Hepatocyte (in vitro differentiated cells): ENCODE measurements around the gene DNAJA4. TPM values are rescaled to one million over a fixed set of nuclear protein-coding genes. Genes with fewer than 3 reads are reported as not detected.
A peak's percentile ranks its signal among the peaks of the same experiment; 100 is the strongest.

ENCODE experiments used
- DNase-seq: peaks from one replicate; pipeline ENCODE4 v3.0.0-alpha.2; 2016; ENCODE audit warnings: low spot score
- H2AFZ ChIP-seq: fragments of 200-600 bp; sonication (generic); 2 replicates; pipeline ENCODE4 v1.6.0; 2016; ENCODE audit warnings: antibody characterized with exemption, mild to moderate bottlenecking
- H3K27ac ChIP-seq: fragments of 200-600 bp; sonication (generic); 2 replicates; pipeline ENCODE4 v1.5.1; 2016; ENCODE audit warnings: mild to moderate bottlenecking
- H3K27me3 ChIP-seq: fragments of 200-600 bp; sonication (generic); 2 replicates; pipeline ENCODE4 v1.6.1; 2016
- H3K36me3 ChIP-seq: fragments of 200-600 bp; sonication (generic); replicated peaks from 2 replicates; pipeline ENCODE4 v1.5.1; 2016; ENCODE audit warnings: low read depth; ENCODE audit not compliant: insufficient read depth
- H3K4me1 ChIP-seq: fragments of 200-600 bp; sonication (generic); 2 replicates; pipeline ENCODE4 v1.5.1; 2016; ENCODE audit warnings: mild to moderate bottlenecking, moderate library complexity; ENCODE audit not compliant: insufficient read depth
- H3K4me2 ChIP-seq: fragments of 200-600 bp; sonication (generic); 2 replicates; pipeline ENCODE4 v1.6.0; 2016
- H3K4me3 ChIP-seq: fragments of 200-600 bp; sonication (generic); 2 replicates; pipeline ENCODE4 v1.5.1; 2016; ENCODE audit warnings: mild to moderate bottlenecking
- H3K79me2 ChIP-seq: fragments of 200-600 bp; sonication (generic); 2 replicates; pipeline ENCODE4 v1.6.0; 2017; ENCODE audit warnings: mild to moderate bottlenecking
- H3K9me2 ChIP-seq: fragments of 200-600 bp; sonication (generic); replicated peaks from 2 replicates; pipeline ENCODE4 v1.6.0; 2017; ENCODE audit warnings: mild to moderate bottlenecking; ENCODE audit not compliant: insufficient read depth
- H3K9me3 ChIP-seq: fragments of 200-600 bp; sonication (generic); 2 replicates; pipeline ENCODE4 v1.5.1; 2016; ENCODE audit warnings: low read depth, mild to moderate bottlenecking
- H4K20me1 ChIP-seq: fragments of 200-600 bp; sonication (generic); 2 replicates; pipeline ENCODE4 v1.6.0; 2016; ENCODE audit warnings: mild to moderate bottlenecking; ENCODE audit not compliant: insufficient read depth, poor library complexity, severe bottlenecking
- EZH2 ChIP-seq: fragments of 200-600 bp; sonication (generic); IDR thresholded peaks from 2 replicates; pipeline ENCODE4 v1.6.1; 2016; ENCODE audit warnings: antibody characterized with exemption, mild to moderate bottlenecking, borderline replicate concordance
- EZH2phosphoT487 ChIP-seq: fragments of 200-600 bp; sonication (generic); IDR thresholded peaks from one replicate; pipeline ENCODE4 v1.6.1; 2018; ENCODE audit warnings: antibody characterized with exemption, mild to moderate bottlenecking, low read depth, moderate library complexity; ENCODE audit not compliant: unreplicated experiment, severe bottlenecking
- WGBS: methylation state at CpG from one replicate; pipeline ENCODE4 v1.1.6; 2016; ENCODE audit warnings: low lambda C conversion rate; ENCODE audit errors: missing lambda C conversion rate; 5-methylcytosine and 5-hydroxymethylcytosine counted together
- polyA plus RNA-seq: library from polyadenylated mRNA; unstranded; fragments of >200 nt; fragmentation: Nextera tagmentation; extraction: Ambion mirVana; gene quantifications from 2 replicates; pipeline ENCODE4 v1.2.1, GENCODE V29; 2016
- total RNA-seq: library from RNA; depleted of rRNA; stranded (reverse); fragments of >200 nt; gene quantifications from 2 replicates; pipeline ENCODE4 v1.2.3, GENCODE V29; 2014
- TF ChIP-seq, protein P1 (sequence below): fragments of 200-600 bp; sonication (generic); IDR thresholded peaks from 2 replicates; pipeline ENCODE4 v1.5.1; 2016; ENCODE audit warnings: antibody characterized with exemption, mild to moderate bottlenecking; ENCODE audit not compliant: poor library complexity

The DNAJA4 gene
- total and polyA plus RNA-seq, 2 experiments from 2014 or later = 2.8 to 3.6 TPM

DNA sequence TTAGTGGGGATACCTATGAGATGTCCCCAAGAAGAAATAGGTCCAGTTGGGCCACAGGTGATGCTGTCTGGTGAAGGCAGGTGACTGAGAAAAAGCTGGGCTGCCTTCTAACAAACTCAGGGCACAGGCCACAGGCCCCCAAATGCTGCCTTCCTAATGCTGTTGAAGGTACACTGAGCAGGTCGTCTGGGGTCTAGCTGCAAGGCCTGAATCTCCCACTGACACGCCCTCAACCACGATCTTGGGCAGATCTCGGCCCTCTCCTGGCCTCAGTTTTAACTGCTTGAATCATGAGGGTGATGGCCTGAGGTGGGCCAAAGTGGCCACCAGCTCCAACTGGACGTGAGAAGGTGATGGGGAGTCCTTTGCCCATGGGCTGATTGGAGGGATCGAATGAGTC is 27.9 kb upstream of the DNAJA4 start:
- Histone ChIP-seq H3K27me3 (no peaks in the 10 kb centered on the region), H3K79me2 (no peaks in the 10 kb centered on the region), H3K9me2 (no peaks in the 10 kb centered on the region), H3K27ac (no peak overlapping the region), H3K9me3 (no peaks in the 10 kb centered on the region), H3K4me1 (no peaks in the 10 kb centered on the region), H2AFZ (no peak overlapping the region), H4K20me1 (no peaks in the 10 kb centered on the region), H3K36me3 (no peaks in the 10 kb centered on the region), H3K4me2 (no peak overlapping the region), H3K4me3 (no peak overlapping the region)
- no peak for DNase-seq
- TF ChIP-seq EZH2 (no peak), EZH2phosphoT487 (no peak)
- TF ChIP-seq, protein P1, sequence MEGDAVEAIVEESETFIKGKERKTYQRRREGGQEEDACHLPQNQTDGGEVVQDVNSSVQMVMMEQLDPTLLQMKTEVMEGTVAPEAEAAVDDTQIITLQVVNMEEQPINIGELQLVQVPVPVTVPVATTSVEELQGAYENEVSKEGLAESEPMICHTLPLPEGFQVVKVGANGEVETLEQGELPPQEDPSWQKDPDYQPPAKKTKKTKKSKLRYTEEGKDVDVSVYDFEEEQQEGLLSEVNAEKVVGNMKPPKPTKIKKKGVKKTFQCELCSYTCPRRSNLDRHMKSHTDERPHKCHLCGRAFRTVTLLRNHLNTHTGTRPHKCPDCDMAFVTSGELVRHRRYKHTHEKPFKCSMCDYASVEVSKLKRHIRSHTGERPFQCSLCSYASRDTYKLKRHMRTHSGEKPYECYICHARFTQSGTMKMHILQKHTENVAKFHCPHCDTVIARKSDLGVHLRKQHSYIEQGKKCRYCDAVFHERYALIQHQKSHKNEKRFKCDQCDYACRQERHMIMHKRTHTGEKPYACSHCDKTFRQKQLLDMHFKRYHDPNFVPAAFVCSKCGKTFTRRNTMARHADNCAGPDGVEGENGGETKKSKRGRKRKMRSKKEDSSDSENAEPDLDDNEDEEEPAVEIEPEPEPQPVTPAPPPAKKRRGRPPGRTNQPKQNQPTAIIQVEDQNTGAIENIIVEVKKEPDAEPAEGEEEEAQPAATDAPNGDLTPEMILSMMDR = no peak
- WGBS = 86% methylated on average over 6 of the region's 6 CpGs

DNA sequence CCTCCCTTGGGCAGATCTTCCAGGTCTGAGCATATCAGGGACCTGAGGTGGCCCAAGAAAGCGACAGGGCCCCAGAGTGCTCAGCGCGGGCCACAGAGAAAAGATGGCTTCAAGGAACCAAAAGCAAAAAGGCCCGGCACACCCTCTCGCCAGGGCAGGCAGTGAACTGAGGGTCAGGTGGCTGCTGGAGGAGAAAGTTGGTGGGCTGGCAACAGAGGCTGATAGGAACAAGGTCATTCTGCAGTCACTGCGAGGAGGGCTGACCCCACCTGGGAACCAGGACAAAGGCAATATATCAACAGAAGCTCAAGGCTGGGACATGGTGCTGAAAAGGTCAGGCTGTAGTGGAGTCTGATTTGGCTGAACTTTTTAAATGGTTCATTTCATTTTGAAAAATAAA is 27.2 kb upstream of the DNAJA4 start:
- Histone ChIP-seq H3K9me2 (no peaks in the 10 kb centered on the region), H3K4me2 (no peak overlapping the region), H3K36me3 (no peaks in the 10 kb centered on the region), H3K27me3 (no peaks in the 10 kb centered on the region), H3K4me1 (no peaks in the 10 kb centered on the region), H3K79me2 (no peaks in the 10 kb centered on the region), H4K20me1 (no peaks in the 10 kb centered on the region), H3K9me3 (no peaks in the 10 kb centered on the region), H2AFZ (no peak overlapping the region), H3K4me3 (no peak overlapping the region), H3K27ac (no peak overlapping the region)
- TF ChIP-seq, protein P1 = no peak
- TF ChIP-seq EZH2 (no peak), EZH2phosphoT487 (no peak)
- DNase-seq = no peak
- 85% methylated on average over 6 of the region's 6 CpGs for WGBS

DNA sequence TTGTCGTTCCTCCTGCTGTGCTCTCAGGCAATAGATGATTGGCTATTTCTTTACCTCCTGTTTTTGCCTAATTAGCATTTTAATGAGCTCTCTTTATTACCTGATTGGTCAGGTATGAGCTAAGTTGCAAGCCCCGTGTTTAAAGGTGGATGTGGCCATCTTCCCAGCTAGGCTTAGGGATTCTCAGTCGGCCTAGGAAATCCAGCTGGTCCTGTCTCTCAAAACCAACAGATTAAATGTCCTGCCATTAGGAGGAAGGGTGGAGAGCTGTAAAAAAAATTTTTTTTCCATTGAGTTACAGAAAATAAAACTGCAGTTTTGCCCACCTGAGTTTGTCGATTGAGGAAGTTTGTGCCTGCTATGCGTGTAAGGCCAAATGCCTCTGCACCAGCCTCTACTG is 24.6 kb upstream of the DNAJA4 start:
- H3K36me3 ChIP-seq = no peaks in the 10 kb centered on the region
- no peaks in the 10 kb centered on the region for H3K9me3 ChIP-seq
- H3K4me2 ChIP-seq = no peak overlapping the region
- no peaks in the 10 kb centered on the region for H3K9me2 ChIP-seq
- no peak overlapping the region for H2AFZ ChIP-seq
- no peak overlapping the region for H3K27ac ChIP-seq
- peaks cover 14% of the 10 kb centered on the region for H3K4me1 ChIP-seq
- no peak for DNase-seq
- H4K20me1 ChIP-seq = no peaks in the 10 kb centered on the region
- 90% methylated on average over 5 of the region's 5 CpGs for WGBS
- H3K4me3 ChIP-seq = no peak overlapping the region
- no peaks in the 10 kb centered on the region for H3K27me3 ChIP-seq
- TF ChIP-seq, protein P1 = no peak
- no peak for TF ChIP-seq EZH2phosphoT487
- TF ChIP-seq EZH2 = no peak
- no peaks in the 10 kb centered on the region for H3K79me2 ChIP-seq

DNA sequence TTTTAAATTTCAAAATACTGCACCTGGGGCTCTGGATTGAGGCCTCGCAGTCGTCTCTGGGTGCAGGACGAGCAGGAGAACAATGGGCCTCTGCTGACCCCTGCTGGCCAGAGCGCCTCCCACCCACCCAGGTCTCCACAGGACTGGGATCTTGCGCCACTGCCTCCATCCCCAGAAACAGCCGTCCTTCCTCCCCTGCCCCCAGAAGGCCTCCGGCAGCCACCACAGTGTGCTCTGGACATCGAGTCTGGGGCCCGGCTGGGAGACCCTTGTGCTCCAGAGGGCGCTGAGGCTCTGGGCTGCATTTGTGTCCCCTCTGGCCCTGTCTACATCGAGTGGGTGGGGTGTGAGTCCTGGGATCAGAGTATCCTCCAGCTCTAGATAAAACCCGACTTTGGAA is 23.3 kb upstream of the DNAJA4 start:
- H3K9me2 ChIP-seq = no peaks in the 10 kb centered on the region
- no peak overlapping the region for H3K27ac ChIP-seq
- H3K27me3 ChIP-seq = no peaks in the 10 kb centered on the region
- peak; percentile 90 for DNase-seq
- no peaks in the 10 kb centered on the region for H3K36me3 ChIP-seq
- H3K4me1 ChIP-seq = peaks cover 15% of the 10 kb centered on the region
- TF ChIP-seq, protein P1 = peak; percentile 93
- TF ChIP-seq EZH2phosphoT487 (no peak), EZH2 (no peak)
- H3K4me3 ChIP-seq = no peak overlapping the region
- 20% methylated on average over 11 of the region's 12 CpGs for WGBS
- no peak overlapping the region for H2AFZ ChIP-seq
- no peaks in the 10 kb centered on the region for H3K79me2 ChIP-seq
- H3K4me2 ChIP-seq = no peak overlapping the region
- H3K9me3 ChIP-seq = no peaks in the 10 kb centered on the region
- H4K20me1 ChIP-seq = no peaks in the 10 kb centered on the region
